HG02798 (cell line): Measurements from ENCODE around the gene RAB21.
A peak's percentile ranks its signal among the peaks of the same experiment; 100 is the strongest.
"Not testable (repeated sequence)": the region's sequence is repeated elsewhere in the genome, so short reads cannot be mapped to it uniquely, and the experiment has no call there.

Source experiments
- ATAC-seq: cut with Tn5 transposase; IDR thresholded peaks from one replicate; pipeline ENCODE4 v1.9.1; 2021; ENCODE audit warnings: mild to moderate bottlenecking; ENCODE audit not compliant: unreplicated experiment, poor library complexity

RAB21 gene

DNA sequence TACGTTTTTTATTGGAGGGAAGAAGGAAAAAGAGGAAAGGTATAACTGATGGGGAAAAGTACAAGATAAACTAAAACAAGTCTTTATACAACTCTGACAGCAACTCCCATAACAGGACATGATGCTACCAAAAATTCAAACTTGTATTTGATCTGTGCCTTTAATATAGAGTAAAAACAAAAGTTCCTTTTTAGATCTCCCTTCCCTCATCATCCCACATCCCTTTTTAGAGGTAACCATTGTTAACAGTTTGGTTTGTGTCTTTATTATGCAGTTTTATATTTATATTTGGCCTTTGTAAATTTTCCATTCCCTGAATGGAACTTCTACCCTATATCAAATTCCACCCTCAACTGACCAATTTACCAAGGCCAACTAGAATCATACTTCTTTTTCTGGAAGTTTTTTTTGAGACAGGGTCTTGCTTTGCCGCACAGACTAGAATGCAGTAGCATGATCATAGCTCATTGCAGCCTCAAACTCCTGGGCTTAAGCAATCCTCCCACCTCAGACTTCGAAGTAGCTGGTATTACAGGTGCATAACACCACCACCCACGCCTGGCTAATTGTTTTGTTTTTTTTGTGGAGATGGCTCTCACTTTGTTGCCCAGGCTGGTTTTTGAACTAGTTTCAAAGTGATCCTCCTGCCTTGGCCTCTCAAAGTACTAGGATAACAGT lies 36.9 kb downstream of the RAB21 start:
- ATAC-seq, result no peak

DNA sequence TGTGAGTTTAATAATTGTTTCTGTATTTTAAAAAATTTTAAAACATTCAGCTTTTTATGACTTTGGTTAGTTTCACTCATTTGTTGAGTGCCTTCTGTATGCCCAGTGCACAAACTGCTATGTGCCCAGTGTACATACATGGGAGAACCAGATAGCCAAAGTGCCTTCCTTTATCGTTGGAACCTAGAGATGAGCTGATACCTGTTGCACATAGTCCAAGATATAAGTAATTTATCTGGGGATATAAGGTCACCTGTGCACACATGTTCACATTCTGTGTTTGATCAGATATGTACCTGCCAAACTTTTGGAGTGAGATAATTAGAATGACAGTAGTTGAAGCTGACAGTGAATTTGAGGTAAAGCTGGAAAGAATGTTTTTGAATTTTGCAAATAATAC lies 37.9 kb downstream of the RAB21 start:
- ATAC-seq, result no peak

DNA sequence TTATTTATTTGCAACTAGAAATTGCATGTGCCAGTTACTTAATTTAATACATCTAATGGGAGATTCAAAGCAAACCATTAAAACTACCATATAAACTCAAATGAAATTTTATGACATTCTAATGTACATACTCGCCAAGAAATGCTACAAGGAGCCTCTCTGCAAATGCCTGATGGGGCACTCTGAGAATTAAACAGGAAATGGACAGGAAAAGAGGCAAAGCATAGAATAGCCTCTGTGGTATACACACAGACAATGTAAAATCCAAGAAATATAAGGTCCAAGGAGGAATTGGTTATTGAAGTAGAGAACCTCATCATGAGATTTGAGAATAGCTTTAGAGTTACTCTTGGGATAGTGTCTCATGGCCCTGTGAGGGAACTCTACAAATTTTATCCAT lies 41.2 kb downstream of the RAB21 start:
- ATAC-seq, result no peak

DNA sequence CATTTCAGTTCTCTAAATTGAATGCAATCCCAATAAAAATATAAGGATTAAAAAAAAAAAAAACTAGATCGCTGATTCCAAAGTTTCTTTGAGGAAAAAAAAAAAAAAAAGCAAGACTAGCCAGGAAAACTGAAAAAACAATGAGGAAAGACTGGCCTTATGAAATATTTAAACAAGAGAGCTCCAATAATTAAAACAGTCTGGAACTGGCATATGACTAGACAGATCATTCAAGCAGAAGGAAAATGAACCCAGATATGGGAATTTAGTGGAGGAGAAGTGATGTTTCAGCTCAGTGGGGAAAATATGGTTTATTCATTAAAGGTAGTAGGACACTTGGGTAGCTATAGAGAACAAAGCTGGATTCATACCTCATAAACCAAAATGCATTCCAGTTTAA lies 42.9 kb downstream of the RAB21 start:
- ATAC-seq, result no peak

DNA sequence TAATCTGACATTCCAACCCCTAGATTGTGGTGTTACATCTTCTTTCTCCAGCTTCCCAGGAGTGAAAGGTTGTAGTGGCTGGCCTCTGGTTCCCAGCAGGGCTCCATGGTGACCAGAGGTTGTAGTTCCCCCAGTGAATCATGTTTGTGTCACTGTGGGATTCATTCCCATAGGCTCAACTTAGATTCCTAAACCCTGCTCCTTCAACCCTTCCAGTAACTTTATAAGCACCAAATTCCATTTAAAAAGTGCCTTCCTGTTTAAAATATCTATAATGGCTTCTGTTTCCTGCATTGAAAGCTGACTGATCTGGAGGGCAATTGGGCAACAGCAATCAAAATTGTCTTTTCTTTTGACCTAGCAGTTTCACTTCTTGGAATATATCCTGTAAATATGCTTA lies 44.4 kb downstream of the RAB21 start:
- ATAC-seq, result no peak

DNA sequence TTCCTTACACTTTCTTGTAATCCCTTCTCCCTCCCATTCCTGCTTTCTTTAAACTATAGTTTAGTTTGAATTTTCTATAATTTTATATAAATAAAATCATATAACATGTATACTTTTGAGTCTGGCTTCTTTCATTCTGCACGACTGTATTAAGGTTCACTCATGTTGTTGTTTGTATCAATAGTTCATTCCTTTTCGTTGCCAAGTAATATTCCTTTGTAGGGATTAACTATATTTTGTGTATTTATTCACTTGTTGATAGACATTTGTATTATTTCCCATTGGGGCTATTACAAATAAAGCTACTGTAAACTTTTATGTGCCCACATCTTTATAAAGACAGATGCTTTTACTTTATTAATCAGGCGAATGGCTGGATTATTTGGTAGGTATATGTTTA lies 45.5 kb downstream of the RAB21 start:
- no peak for ATAC-seq

DNA sequence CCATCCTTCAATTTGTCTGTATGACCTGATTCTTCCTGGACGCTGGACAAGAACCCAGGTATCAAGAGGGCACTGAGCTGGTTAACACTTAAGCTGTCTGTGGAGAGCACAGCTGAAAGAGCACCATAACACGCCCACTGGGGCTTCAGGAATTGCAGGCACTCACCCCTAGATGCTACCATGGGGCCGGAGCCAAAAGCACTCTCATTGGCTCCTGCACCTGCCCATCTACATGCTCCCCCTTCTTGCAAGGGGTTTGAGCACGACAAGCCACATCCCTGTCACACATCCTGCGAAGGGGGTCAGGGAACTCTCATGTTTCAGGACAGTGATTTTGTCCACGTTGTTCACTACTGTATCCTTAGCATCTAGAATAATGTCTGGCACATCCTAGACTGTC lies 49.8 kb downstream of the RAB21 start:
- ATAC-seq, result no peak

DNA sequence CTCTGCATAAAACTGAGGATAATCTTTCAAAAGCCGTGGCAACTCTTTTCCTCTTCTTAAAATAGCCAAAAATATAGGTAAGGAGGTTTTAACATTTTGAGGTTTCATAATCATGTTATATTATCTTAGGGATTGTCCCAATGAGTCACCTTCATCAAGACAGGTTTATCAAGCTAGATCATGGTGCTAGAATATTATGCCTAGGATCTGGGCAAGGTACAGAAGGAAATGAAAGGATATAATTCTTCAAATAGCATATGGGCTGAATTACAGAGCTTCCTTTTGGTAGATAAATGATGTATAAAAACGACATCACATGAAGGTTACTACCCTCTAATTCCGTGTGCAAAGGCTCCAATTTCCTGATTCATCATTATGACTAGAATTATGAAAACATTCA lies 56.3 kb downstream of the RAB21 start:
- no peak for ATAC-seq

DNA sequence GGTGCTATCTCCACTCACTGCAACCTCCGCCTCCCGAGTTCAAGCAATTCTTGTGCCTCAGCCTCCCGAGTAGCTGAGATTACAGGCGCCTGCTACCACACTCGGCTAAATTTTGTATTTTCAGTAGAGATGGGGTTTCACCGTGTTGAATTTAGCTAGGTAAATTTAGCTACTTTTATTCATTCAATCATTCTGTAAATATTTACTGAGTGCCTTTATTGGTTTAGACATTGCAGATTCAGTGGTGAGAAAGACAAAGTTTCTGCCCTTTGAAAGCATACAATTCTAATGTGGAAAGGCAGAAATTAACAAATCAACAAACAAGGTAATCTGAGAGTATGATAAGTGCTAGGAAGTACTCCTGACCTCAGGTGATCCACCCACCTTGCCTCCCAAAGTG lies 60.6 kb downstream of the RAB21 start:
- not testable (repeated sequence) for ATAC-seq

DNA sequence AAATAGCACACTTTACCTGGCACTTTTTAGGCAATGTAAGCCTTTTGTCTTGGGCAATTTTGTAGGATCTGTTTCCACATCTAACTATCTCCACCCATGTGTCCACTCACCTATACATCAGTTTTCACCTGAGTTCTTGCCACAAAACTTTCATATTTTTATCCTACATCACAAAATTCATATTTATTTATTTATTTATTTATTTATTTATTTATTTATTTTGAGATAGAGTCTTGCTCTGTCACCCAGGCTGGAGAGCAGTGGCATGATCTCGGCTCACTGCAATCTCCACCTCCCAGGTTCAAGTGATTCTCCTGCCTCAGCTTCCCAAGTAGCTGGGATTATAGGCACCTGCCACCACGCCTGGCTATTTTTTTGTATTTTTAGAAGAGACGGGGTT lies 67.4 kb downstream of the RAB21 start:
- not testable (repeated sequence) for ATAC-seq

DNA sequence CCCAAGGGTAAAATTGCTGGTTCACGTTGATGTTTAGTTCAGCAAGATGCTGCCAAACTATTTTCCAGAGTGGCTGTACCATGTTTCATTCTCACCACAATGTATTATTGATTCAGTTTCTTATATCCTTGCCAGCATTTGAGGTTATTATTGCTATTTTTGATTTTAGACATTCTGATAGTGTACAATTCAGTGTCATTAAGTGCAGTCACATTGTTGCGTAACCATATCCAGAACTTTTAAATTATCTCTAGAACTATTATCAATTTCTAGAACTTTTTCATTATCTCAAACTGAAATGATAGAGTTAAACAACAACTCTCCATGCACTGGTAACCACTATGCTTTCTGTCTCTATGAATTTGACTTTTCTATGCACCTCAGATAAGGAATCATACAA lies 74.2 kb downstream of the RAB21 start:
- no peak for ATAC-seq

DNA sequence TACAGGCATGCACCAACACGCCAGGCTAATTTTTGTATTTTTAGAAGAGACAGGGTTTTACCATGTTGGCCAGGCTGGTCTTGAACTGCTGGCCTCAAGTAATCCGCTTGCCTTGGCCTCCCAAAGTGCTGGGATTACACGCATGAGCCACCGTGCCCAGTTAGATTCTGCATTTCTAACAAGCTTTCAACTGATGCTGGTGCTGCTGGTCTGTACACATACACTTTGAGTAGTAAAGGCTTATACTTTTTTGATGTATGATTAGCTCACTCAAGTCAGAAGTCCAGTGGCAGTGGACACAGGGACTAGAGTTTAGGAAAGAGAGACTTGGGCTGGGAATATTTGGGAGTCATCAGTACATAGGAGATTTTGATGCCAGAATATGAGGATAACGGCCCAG lies 82.7 kb downstream of the RAB21 start:
- ATAC-seq, result no peak

DNA sequence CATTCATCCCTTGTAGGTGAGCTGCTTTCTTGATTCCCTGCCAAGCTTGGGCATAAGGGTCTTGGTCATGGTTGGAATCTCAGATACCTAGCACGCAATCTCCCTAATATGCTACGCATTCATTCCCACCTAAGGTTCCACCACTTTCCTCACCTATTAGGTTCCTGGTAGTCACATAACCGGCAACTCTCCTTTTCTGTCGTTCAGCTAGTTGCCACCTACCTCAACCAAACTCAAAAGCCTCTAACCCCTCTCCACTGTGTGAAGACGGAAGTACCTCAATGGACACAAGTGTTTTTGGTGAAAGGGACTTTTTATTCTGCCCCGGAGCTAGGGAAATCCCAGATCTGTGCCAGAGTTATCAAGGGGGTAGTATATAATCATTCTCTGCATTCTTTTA lies 83.6 kb downstream of the RAB21 start:
- ATAC-seq, result no peak

DNA sequence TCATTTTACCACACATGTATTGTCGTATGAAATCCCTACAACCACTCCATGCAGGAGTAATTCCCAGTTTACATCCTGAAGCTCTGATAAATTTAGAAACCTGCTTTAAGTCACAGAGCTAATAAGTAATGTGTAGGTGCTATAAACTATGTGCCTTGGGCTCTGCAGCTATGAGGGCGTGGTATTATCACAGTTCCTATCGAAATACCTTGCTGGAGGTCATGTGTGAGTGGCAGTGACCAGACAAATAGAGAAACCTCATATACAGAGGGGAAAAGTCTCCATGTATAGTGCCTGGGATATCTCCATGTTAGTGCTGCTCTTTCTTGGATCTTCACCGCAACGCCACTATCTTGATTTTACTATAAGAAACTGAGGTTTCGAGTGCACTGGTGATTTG lies 84.0 kb downstream of the RAB21 start:
- no peak for ATAC-seq

DNA sequence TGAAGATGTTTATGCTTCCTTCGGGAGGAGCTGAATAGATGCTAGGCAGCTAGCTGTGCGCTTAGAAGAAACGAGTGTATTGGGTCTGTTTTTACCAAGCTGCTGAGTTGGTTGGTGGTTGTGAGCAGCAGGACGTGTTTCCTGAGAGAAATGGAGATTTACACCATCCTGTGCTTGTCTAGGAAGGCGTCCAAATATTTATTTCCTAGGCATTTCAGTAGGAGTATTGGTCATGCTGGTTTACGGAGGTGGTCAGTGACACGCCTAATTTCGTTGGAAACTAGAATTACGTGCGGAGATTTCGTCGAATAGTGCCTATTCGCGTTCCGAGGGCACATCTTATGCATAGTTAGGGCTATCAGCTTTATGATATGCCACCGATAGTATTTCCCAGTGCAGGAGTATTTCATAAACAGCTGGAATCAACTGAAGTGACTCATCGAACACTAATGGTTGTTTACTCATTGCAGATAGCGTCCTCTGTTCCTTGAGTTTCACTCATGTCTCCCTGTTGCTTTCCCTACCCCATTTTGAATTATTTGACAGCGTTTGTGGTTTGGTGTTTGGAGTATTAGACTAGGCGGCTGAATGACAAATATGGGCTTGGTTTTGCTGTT lies 85.7 kb downstream of the RAB21 start:
- no peak for ATAC-seq

DNA sequence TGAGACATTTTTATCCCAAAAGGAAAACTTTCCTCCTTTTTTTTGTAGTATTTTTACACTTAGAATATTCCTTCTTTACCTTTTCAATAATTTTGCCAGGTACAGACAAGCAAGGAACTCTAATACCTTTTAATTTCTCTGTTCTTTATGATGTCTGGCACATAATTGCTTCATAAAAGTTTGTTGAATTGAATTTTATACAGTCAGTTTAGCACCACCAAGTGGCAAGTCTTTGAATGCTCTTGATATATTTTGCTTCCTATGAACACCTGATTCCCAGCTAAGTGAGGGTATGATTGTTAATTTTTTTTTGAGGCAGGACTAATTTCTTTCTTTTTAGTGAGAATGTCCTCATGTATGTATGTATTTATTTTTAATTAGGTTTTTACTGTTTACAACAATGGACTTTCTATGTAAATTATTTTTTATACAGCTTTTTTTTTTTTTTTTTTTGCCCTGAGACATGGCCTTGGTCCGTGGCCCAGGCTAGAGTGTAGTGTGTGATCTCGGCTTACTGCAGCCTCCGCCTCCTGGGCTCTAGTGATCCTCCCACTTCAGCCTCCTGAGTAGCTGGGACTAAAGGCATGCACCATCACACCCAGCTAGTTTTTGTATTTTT lies 91.8 kb downstream of the RAB21 start:
- ATAC-seq, result peak; percentile 52

DNA sequence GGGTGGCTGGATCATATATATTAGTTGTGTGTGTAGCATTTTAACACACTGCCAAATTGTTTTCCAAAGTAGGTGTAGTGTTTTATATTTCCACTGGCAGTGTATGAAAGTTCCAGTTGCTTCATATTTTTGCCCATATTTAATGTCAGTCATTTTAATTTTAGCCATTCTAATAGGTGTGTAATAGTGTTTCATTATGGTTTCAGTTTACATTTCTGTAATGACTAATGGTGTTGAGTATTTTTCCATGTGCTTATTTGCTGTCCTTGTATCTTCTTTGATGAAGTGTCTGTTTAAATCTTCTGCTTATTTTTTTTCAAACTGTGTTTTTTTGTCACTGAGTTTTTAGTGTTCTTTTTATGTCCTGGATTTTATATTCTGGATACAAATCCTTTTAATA lies 93.5 kb downstream of the RAB21 start:
- ATAC-seq, result peak; percentile 44

DNA sequence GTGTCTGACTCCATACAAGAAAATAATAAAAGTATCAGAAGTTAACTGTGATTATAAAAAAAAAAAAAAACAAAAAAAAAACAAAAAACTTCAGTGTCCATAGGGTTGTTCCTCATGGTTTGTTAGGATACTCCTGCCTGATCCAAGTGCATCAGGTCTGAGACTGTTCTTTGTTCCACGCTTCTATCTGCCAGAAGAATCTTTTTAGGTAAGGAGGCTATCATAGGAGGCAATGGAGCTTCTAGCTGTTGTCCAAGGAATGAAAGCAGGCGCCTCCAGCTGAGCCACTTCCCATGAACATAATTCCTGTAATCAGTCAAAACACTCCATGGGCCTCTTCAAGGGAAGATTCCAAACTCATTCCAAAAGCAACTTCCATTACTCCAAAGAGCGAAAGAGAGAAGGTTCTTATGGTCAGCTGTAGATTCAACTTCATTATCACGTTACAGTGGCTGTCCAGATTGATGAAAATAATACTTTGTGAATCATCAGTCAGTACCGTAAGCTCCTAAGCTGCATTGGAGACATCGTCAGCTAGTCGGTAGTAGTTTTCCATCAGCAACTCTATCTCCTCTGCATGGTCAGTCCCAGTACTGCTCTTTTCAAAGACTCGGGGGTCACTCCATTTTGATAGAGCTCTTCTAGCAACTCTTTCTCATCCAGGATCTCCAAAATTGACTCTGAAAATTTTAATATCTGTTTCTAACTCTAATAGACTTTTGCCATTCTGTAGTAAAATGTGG lies 94.6 kb downstream of the RAB21 start:
- no peak for ATAC-seq
